Stomach (tissue), 9 donors: Measurements from ENCODE around the gene ATG4B. TPM values are rescaled to one million over a fixed set of nuclear protein-coding genes. Genes with fewer than 3 reads are reported as not detected.

Experiments
- DNase-seq, 2 donors: peaks; one replicate each; pipeline versions ENCODE4 v3.0.0 to v3.0.0-alpha.2; 2013 to 2019
- H3K27ac ChIP-seq, 5 donors: fragments of 200-600 bp in 4 of 5; sonication (generic) in 4 of 5; one replicate each; pipeline ENCODE4 v1.5.1; 2013 to 2019; ENCODE audit warnings: mild to moderate bottlenecking in 1 of 5, moderate library complexity in 1 of 5
- H3K27me3 ChIP-seq, 3 donors: fragments of 200-600 bp; sonication (generic); one replicate each; pipeline ENCODE4 v1.5.1; 2017 to 2019; ENCODE audit warnings: mixed run types in 1 of 3
- H3K36me3 ChIP-seq, 4 donors: fragments of 200-600 bp; sonication (generic); 1 replicate in 3 of 4; 2 replicates in 1 of 4; pipeline ENCODE4 v1.5.1; 2016 to 2019
- H3K4me1 ChIP-seq, 4 donors: fragments of 200-600 bp; sonication (generic); one replicate each; pipeline ENCODE4 v1.5.1; 2016 to 2019
- H3K4me3 ChIP-seq, 4 donors: fragments of 200-600 bp; sonication (generic) in 3 of 4; one replicate each; pipeline ENCODE4 v1.5.1; 2016 to 2019; ENCODE audit warnings: mild to moderate bottlenecking in 1 of 4
- H3K9me3 ChIP-seq, 4 donors: fragments of 200-600 bp; sonication (generic); one replicate each; pipeline ENCODE4 v1.5.1; 2016 to 2019
- EP300 ChIP-seq: sonication (generic); formaldehyde crosslinking; IDR thresholded peaks from one replicate; pipeline ENCODE4 v1.6.1; 2017; ENCODE audit warnings: antibody characterized with exemption
- POLR2A ChIP-seq, 4 donors: fragments of 450-650 bp; IDR thresholded peaks; one replicate each; pipeline ENCODE4 v1.6.1; 2016; ENCODE audit warnings: antibody characterized with exemption in 4 of 4, control low read depth in 2 of 4, mild to moderate bottlenecking in 1 of 4, moderate library complexity in 1 of 4
- POLR2AphosphoS5 ChIP-seq, 3 donors: sonication (generic); formaldehyde crosslinking; IDR thresholded peaks; one replicate each; pipeline ENCODE4 v1.6.1; 2016; ENCODE audit warnings: antibody characterized with exemption in 3 of 3
- WGBS, 5 donors: extraction: QIAGEN DNeasy Blood & Tissue Kit in 3 of 5; methylation state at CpG; one replicate each; pipeline versions ENCODE4 v1.1.5 to v1.1.7; 2013 to 2018; 5-methylcytosine and 5-hydroxymethylcytosine counted together
- intact Hi-C: fragments of 100-400 bp; cut with DNase I; formaldehyde crosslinking; loops from one replicate; pipeline ENCODE4 v1.15.1; 2023; ENCODE audit warnings: low total_unique reads
- polyA plus RNA-seq, 3 donors: library from polyadenylated mRNA; stranded (reverse); fragments of 200-250 nt; gene quantifications; one replicate each; pipeline ENCODE4 v1.2.3, GENCODE V29; 2013
- total RNA-seq, 5 donors: library from RNA; depleted of rRNA; stranded (reverse); fragments of >200 nt; gene quantifications; one replicate each; pipeline versions ENCODE4 v1.1.0 to v1.2.3, GENCODE V29; 2014 to 2016
- TF ChIP-seq, protein P1 (sequence below), 7 experiments: fragments of 450-650 bp in 4 of 7; fragments of 200-600 bp in 3 of 7; sonication (generic) in 3 of 7; IDR thresholded peaks; one replicate each; pipeline ENCODE4 v1.5.1; 2016 to 2019; ENCODE audit warnings: antibody characterized with exemption in 7 of 7, control low read depth in 2 of 7, mild to moderate bottlenecking in 1 of 7
- donor health status: healthy with polysubstance abuse.
- donor health status: Bipolar disorder and iron deficiency.
- donor health status: healthy.

The ATG4B gene
- total and polyA plus RNA-seq, 8 donors: 31.5 to 162 (median 61.2) TPM

DNA sequence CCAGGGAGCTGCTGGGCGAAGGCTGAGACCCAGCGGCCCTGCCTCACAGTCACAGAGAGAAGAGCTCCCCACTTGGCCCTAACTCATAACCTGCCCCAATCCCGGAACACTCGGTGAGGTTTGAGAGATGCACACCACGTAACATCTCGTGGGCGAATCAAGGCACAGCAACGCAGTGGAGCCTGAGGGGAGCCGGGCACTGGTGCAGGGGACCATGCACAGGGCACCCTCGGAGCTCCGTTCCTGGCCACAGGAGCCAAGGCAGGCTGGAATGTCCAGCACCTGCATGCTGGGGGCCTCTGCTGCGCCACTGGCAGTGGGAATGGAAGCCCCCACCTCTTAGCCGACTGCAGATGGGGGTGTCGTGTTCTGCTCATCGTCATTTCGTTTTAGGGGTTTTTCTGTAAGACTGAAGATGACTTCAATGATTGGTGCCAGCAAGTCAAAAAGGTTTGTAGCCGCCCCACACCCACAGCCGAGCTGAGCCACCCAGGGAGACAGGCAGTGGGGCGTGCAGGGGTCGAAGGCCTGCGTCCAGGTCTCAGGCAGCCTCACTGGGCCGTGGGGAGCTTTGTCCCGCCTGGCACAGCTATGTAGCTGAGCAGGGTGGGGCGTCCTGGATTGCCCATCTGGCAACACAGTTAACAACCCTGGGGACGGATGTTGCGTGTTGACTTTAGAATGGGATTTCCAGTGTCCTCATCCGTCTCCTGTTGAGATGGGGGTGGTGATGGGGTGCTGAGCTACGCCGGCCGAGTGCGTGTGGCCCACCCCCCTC is 33.0 kb downstream of the ATG4B start:
- H3K36me3 ChIP-seq: peaks cover 51 to 94% (median 93%) of the 10 kb centered on the region in 4 donors

DNA sequence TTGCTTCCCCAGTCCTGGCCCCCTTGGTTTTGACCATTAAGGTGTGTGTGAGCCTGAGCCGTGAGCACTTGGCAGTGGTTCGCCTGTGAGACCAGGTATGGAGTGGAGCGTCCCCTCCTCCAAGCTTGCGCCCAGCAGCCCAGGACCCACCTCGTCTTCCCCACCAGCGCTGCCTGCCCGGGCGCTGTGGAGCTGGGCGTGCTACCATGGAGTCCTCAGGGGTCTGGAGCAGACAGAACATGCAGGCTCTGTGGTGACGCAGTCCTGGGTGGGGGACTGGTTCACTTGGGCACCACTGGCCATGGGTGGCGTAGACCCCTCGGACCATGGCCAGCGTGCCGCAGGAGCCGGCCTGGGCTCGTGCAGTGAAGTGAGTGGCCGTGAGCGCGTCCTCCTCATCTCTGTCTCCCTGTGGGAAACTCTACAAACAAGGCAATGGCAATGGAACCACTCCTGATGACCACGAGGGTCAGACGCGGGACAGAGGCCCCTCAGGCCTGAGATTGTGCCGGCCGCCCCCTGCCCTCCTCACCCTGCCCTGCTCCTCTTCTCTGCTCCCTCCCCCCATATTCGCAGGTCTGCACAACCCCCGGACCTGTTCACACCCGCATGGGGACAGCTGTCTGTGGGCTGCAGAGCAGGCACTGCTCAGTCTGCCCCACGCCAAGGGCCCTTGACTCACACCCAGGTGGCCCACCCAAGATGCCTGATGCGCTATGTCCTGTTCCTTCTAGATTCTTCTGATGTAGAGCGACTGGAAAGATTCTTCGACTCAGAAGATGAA is 34.2 kb downstream of the ATG4B start:
- 92 to 95% (median 93%) methylated on average over 17 to 31 of the region's 31 CpGs for WGBS, 5 donors
- TF ChIP-seq POLR2AphosphoS5 (IDR thresholded peaks at IDR 0.05) (no peak), EP300 (no peak), POLR2A (IDR thresholded peaks at IDR 0.05) (no peak)
- TF ChIP-seq, protein P1, sequence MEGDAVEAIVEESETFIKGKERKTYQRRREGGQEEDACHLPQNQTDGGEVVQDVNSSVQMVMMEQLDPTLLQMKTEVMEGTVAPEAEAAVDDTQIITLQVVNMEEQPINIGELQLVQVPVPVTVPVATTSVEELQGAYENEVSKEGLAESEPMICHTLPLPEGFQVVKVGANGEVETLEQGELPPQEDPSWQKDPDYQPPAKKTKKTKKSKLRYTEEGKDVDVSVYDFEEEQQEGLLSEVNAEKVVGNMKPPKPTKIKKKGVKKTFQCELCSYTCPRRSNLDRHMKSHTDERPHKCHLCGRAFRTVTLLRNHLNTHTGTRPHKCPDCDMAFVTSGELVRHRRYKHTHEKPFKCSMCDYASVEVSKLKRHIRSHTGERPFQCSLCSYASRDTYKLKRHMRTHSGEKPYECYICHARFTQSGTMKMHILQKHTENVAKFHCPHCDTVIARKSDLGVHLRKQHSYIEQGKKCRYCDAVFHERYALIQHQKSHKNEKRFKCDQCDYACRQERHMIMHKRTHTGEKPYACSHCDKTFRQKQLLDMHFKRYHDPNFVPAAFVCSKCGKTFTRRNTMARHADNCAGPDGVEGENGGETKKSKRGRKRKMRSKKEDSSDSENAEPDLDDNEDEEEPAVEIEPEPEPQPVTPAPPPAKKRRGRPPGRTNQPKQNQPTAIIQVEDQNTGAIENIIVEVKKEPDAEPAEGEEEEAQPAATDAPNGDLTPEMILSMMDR (IDR thresholded peaks at IDR 0.05): no peak
- peaks cover 47 to 99% (median 94%) of the 10 kb centered on the region in 4 donors for H3K36me3 ChIP-seq
- no peak overlapping the region for H3K27ac ChIP-seq
- no peaks in the 10 kb centered on the region for H3K9me3 ChIP-seq
- no peak overlapping the region for H3K4me3 ChIP-seq
- no peaks in the 10 kb centered on the region for H3K27me3 ChIP-seq
- no peaks in the 10 kb centered on the region for H3K4me1 ChIP-seq
- intact Hi-C loops: no loop called here
- DNase-seq: no peak

More for the DNA sequence above, 33.0 kb downstream of the ATG4B start:
- no peaks in the 10 kb centered on the region for H3K27me3 ChIP-seq
- DNase-seq: no peak
- H3K9me3 ChIP-seq: no peaks in the 10 kb centered on the region
- TF ChIP-seq EP300 (no peak), POLR2A (IDR thresholded peaks at IDR 0.05) (no peak), POLR2AphosphoS5 (IDR thresholded peaks at IDR 0.05) (no peak)
- TF ChIP-seq, protein P1 (IDR thresholded peaks at IDR 0.05): no peak
- intact Hi-C loops: no loop called here
- no peaks in the 10 kb centered on the region for H3K4me1 ChIP-seq
- 88 to 92% (median 89%) methylated on average over 18 to 31 of the region's 31 CpGs for WGBS, 5 donors
- no peak overlapping the region for H3K27ac ChIP-seq
- no peak overlapping the region for H3K4me3 ChIP-seq

DNA sequence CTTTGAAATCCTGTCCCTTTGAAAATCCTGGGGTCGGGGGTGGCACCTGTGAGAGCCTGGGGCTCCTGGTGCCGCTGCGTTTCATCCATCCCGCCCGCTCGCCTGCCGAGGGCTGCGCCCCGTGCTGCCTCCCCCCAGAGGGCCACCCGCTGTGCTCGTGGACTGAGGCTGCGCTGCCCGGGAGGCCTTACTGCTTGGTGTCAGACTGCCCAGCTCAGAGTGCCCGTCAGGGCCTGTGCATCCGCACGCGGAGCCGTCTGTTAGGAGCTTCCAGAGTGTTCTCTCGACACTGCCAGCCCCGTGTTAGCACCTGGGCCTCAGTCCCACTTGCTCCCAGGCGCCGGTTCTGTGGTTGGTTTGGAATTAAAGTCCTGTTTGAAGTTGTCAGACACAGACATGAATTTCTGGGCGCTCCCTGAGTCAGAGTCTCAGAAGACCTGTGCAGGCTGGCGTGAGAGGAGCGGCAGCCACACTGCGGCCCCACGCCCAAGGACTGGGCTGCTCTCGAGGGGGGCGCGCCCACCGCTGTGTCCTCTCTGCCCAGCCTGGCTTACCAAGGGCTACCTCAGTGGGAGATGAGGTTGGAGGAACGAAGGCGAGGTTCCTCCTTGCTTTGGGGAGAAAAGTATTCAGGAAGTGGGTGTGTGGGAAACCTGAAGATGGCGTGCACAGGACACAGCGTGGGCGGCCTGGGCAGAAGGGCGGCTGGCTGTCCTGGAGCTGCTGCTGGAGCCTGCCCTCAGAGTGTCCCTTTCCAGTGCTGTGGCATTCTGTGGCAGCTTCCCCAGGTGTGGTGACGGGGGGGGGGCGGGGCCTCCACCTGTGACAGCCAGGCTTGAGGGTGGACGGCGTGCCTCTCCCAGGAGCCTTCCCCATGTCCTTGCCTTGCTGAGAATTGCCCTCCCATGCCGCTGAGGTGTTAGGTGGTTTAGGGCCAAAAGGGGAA is 35.0 kb downstream of the ATG4B start:
- H3K27me3 ChIP-seq: no peaks in the 10 kb centered on the region
- intact Hi-C loops: no loop called here
- no peaks in the 10 kb centered on the region for H3K4me1 ChIP-seq
- H3K4me3 ChIP-seq: no peak overlapping the region
- no peak for TF ChIP-seq POLR2AphosphoS5 (IDR thresholded peaks at IDR 0.05)
- no peak for TF ChIP-seq POLR2A (IDR thresholded peaks at IDR 0.05)
- no peak for TF ChIP-seq EP300
- TF ChIP-seq, protein P1 (IDR thresholded peaks at IDR 0.05): no peak
- H3K27ac ChIP-seq: no peak overlapping the region
- DNase-seq: no peak
- WGBS, 5 donors: 90 to 92% (median 90%) methylated on average over 35 to 42 of the region's 42 CpGs
- H3K36me3 ChIP-seq: peaks cover 39 to 99% (median 94%) of the 10 kb centered on the region in 4 donors
- H3K9me3 ChIP-seq: no peaks in the 10 kb centered on the region
